GM12891 (cell line): Measurements from ENCODE around the gene UQCRQ.

Experiments
- POLR2A ChIP-seq: IDR thresholded peaks from 2 replicates; pipeline ENCODE4 v1.6.1; 2011; ENCODE audit warnings: low read depth, low read length, control low read depth
- POLR2AphosphoS5 ChIP-seq: IDR thresholded peaks from 2 replicates; pipeline ENCODE4 v1.6.1; 2011; ENCODE audit warnings: low read depth, low read length, control low read depth
- TAF1 ChIP-seq: IDR thresholded peaks from 2 replicates; pipeline ENCODE4 v1.6.1; 2011; ENCODE audit warnings: low read depth, low read length, control low read depth

GRCh38 chr5:132853323-132853722 lies 13.1 kb upstream of the UQCRQ start:
- TF ChIP-seq TAF1 (no peak), POLR2A (no peak), POLR2AphosphoS5 (no peak)
